Hepatocyte (in vitro differentiated cells): Measurements from ENCODE around the gene CMSS1. TPM values are rescaled to one million over a fixed set of nuclear protein-coding genes. Genes with fewer than 3 reads are reported as not detected.

Source experiments
- DNase-seq: peaks from one replicate; pipeline ENCODE4 v3.0.0-alpha.2; 2016; ENCODE audit warnings: low spot score
- H2AFZ ChIP-seq: fragments of 200-600 bp; sonication (generic); 2 replicates; pipeline ENCODE4 v1.6.0; 2016; ENCODE audit warnings: antibody characterized with exemption, mild to moderate bottlenecking
- H3K27ac ChIP-seq: fragments of 200-600 bp; sonication (generic); 2 replicates; pipeline ENCODE4 v1.5.1; 2016; ENCODE audit warnings: mild to moderate bottlenecking
- H3K27me3 ChIP-seq: fragments of 200-600 bp; sonication (generic); 2 replicates; pipeline ENCODE4 v1.6.1; 2016
- H3K36me3 ChIP-seq: fragments of 200-600 bp; sonication (generic); replicated peaks from 2 replicates; pipeline ENCODE4 v1.5.1; 2016; ENCODE audit warnings: low read depth; ENCODE audit not compliant: insufficient read depth
- H3K4me1 ChIP-seq: fragments of 200-600 bp; sonication (generic); 2 replicates; pipeline ENCODE4 v1.5.1; 2016; ENCODE audit warnings: mild to moderate bottlenecking, moderate library complexity; ENCODE audit not compliant: insufficient read depth
- H3K4me2 ChIP-seq: fragments of 200-600 bp; sonication (generic); 2 replicates; pipeline ENCODE4 v1.6.0; 2016
- H3K4me3 ChIP-seq: fragments of 200-600 bp; sonication (generic); 2 replicates; pipeline ENCODE4 v1.5.1; 2016; ENCODE audit warnings: mild to moderate bottlenecking
- H3K79me2 ChIP-seq: fragments of 200-600 bp; sonication (generic); 2 replicates; pipeline ENCODE4 v1.6.0; 2017; ENCODE audit warnings: mild to moderate bottlenecking
- H3K9me2 ChIP-seq: fragments of 200-600 bp; sonication (generic); replicated peaks from 2 replicates; pipeline ENCODE4 v1.6.0; 2017; ENCODE audit warnings: mild to moderate bottlenecking; ENCODE audit not compliant: insufficient read depth
- H3K9me3 ChIP-seq: fragments of 200-600 bp; sonication (generic); 2 replicates; pipeline ENCODE4 v1.5.1; 2016; ENCODE audit warnings: low read depth, mild to moderate bottlenecking
- H4K20me1 ChIP-seq: fragments of 200-600 bp; sonication (generic); 2 replicates; pipeline ENCODE4 v1.6.0; 2016; ENCODE audit warnings: mild to moderate bottlenecking; ENCODE audit not compliant: insufficient read depth, poor library complexity, severe bottlenecking
- EZH2 ChIP-seq: fragments of 200-600 bp; sonication (generic); IDR thresholded peaks from 2 replicates; pipeline ENCODE4 v1.6.1; 2016; ENCODE audit warnings: antibody characterized with exemption, mild to moderate bottlenecking, borderline replicate concordance
- EZH2phosphoT487 ChIP-seq: fragments of 200-600 bp; sonication (generic); IDR thresholded peaks from one replicate; pipeline ENCODE4 v1.6.1; 2018; ENCODE audit warnings: antibody characterized with exemption, mild to moderate bottlenecking, low read depth, moderate library complexity; ENCODE audit not compliant: unreplicated experiment, severe bottlenecking
- WGBS: methylation state at CpG from one replicate; pipeline ENCODE4 v1.1.6; 2016; ENCODE audit warnings: low lambda C conversion rate; ENCODE audit errors: missing lambda C conversion rate; 5-methylcytosine and 5-hydroxymethylcytosine counted together
- polyA plus RNA-seq: library from polyadenylated mRNA; unstranded; fragments of >200 nt; fragmentation: Nextera tagmentation; extraction: Ambion mirVana; gene quantifications from 2 replicates; pipeline ENCODE4 v1.2.1, GENCODE V29; 2016
- total RNA-seq: library from RNA; depleted of rRNA; stranded (reverse); fragments of >200 nt; gene quantifications from 2 replicates; pipeline ENCODE4 v1.2.3, GENCODE V29; 2014
- TF ChIP-seq, protein P1 (sequence below): fragments of 200-600 bp; sonication (generic); IDR thresholded peaks from 2 replicates; pipeline ENCODE4 v1.5.1; 2016; ENCODE audit warnings: antibody characterized with exemption, mild to moderate bottlenecking; ENCODE audit not compliant: poor library complexity

Gene CMSS1
- total and polyA plus RNA-seq, 2 experiments from 2014 or later = 11.8 to 17.0 TPM

DNA sequence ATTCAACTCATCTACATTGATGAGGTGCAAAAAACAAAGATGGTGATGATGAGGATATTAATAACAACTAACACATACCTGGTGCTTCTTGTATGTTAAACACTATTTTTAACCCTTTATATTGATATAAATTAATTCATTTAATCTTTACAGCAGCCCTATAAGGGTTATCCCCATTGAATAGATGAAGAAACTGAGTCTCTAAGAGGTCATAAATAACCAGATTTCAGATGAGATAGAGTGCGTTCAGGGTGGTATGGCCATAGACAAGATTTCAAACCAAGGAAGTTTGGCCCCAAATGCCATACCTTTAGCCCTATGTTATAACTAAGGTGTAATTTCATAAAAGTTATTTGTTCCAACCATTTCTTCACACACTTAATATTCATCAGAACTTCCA is 82.6 kb downstream of the CMSS1 start:
- TF ChIP-seq EZH2 = no peak
- TF ChIP-seq, protein P1, sequence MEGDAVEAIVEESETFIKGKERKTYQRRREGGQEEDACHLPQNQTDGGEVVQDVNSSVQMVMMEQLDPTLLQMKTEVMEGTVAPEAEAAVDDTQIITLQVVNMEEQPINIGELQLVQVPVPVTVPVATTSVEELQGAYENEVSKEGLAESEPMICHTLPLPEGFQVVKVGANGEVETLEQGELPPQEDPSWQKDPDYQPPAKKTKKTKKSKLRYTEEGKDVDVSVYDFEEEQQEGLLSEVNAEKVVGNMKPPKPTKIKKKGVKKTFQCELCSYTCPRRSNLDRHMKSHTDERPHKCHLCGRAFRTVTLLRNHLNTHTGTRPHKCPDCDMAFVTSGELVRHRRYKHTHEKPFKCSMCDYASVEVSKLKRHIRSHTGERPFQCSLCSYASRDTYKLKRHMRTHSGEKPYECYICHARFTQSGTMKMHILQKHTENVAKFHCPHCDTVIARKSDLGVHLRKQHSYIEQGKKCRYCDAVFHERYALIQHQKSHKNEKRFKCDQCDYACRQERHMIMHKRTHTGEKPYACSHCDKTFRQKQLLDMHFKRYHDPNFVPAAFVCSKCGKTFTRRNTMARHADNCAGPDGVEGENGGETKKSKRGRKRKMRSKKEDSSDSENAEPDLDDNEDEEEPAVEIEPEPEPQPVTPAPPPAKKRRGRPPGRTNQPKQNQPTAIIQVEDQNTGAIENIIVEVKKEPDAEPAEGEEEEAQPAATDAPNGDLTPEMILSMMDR = no peak
- H2AFZ ChIP-seq = no peak overlapping the region
- no peaks in the 10 kb centered on the region for H3K9me2 ChIP-seq
- no peak overlapping the region for H3K4me2 ChIP-seq
- no peaks in the 10 kb centered on the region for H3K79me2 ChIP-seq
- H4K20me1 ChIP-seq = no peaks in the 10 kb centered on the region
- H3K9me3 ChIP-seq = no peaks in the 10 kb centered on the region
- H3K27ac ChIP-seq = peak overlapping the region; percentile 49
- WGBS = 93% methylated on average over 1 of the region's 1 CpG
- H3K36me3 ChIP-seq = no peaks in the 10 kb centered on the region
- no peak for DNase-seq
- no peaks in the 10 kb centered on the region for H3K27me3 ChIP-seq
- no peak overlapping the region for H3K4me3 ChIP-seq
- H3K4me1 ChIP-seq = peaks cover 21% of the 10 kb centered on the region

DNA sequence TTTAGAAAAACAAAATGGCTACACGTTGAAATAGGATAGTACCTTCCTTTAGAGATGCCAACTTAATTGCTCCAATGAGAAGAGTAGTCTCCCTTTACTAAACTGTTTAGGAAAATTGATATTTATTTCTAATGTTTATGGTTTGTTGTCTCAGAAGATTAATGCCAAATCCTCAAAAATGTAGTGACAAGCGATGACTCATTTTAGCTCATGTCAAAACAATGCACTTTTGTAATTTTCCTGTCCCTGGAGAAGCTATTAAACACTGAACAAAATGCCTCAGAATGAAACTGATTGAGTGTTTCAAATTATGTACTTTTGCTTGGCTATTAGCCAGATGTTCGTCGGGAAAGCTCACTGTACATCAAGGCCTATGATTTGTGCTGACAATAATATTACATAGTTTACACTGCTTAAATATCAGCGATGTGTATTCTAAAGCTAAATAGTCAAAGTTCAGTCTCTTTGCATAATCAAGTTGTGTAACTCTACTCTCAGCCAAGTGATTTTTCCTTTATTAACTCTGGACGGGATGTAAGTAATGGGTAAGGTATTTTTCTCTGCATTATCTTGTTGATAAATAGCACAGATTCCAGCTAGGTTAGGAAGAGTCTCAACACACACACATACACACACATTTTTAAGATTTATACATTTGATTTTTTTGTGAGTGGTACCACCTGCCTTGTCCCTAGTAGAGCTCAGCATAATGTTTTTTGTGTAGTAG is 83.7 kb downstream of the CMSS1 start:
- H3K36me3 ChIP-seq = no peaks in the 10 kb centered on the region
- no peaks in the 10 kb centered on the region for H3K27me3 ChIP-seq
- no peaks in the 10 kb centered on the region for H4K20me1 ChIP-seq
- H3K4me2 ChIP-seq = peak overlapping the region; percentile 17
- DNase-seq = peak; percentile 33
- H2AFZ ChIP-seq = no peak overlapping the region
- WGBS = 20% methylated on average over 6 of the region's 6 CpGs
- H3K4me1 ChIP-seq = peaks cover 21% of the 10 kb centered on the region
- H3K9me3 ChIP-seq = no peaks in the 10 kb centered on the region
- no peaks in the 10 kb centered on the region for H3K79me2 ChIP-seq
- TF ChIP-seq EZH2phosphoT487 (no peak), EZH2 (no peak)
- TF ChIP-seq, protein P1 = no peak
- H3K9me2 ChIP-seq = no peaks in the 10 kb centered on the region
- H3K4me3 ChIP-seq = no peak overlapping the region
- H3K27ac ChIP-seq = peak overlapping the region; percentile 49

- no peaks in the 10 kb centered on the region for H3K27me3 ChIP-seq
- 78% methylated on average over 1 of the region's 1 CpG for WGBS
- H3K79me2 ChIP-seq = no peaks in the 10 kb centered on the region
- no peak overlapping the region for H3K4me2 ChIP-seq
- no peak overlapping the region for H3K4me3 ChIP-seq
- H4K20me1 ChIP-seq = no peaks in the 10 kb centered on the region
- H2AFZ ChIP-seq = no peak overlapping the region
- no peaks in the 10 kb centered on the region for H3K9me3 ChIP-seq
- no peaks in the 10 kb centered on the region for H3K9me2 ChIP-seq
- H3K36me3 ChIP-seq = no peaks in the 10 kb centered on the region
- peak overlapping the region; percentile 49 for H3K27ac ChIP-seq
- no peak for DNase-seq
- peaks cover 21% of the 10 kb centered on the region for H3K4me1 ChIP-seq
- TF ChIP-seq, protein P1 = no peak
- TF ChIP-seq EZH2 (no peak), EZH2phosphoT487 (no peak)
Measured at GRCh38 chr3:99902091-99902490, 84.4 kb downstream of the CMSS1 start.

GRCh38 chr3:99903869-99904268 is 86.2 kb downstream of the CMSS1 start:
- TF ChIP-seq EZH2phosphoT487 (no peak), EZH2 (no peak)
- TF ChIP-seq, protein P1 = no peak
- peaks cover 21% of the 10 kb centered on the region for H3K4me1 ChIP-seq
- H3K4me2 ChIP-seq = no peak overlapping the region
- H3K27me3 ChIP-seq = no peaks in the 10 kb centered on the region
- no peaks in the 10 kb centered on the region for H3K9me2 ChIP-seq
- no peaks in the 10 kb centered on the region for H3K36me3 ChIP-seq
- no peaks in the 10 kb centered on the region for H3K79me2 ChIP-seq
- no peak overlapping the region for H3K27ac ChIP-seq
- DNase-seq = no peak
- H2AFZ ChIP-seq = no peak overlapping the region
- H4K20me1 ChIP-seq = no peaks in the 10 kb centered on the region
- no peak overlapping the region for H3K4me3 ChIP-seq
- H3K9me3 ChIP-seq = no peaks in the 10 kb centered on the region
